Activated naive CD4-positive, alpha-beta T cell (primary cell): ENCODE data around the gene EDN3.

Source experiments
- DNase-seq, 4 experiments: peaks; one replicate each; lab custom pipeline; 2025; lab: John Stamatoyannopoulos, UW

EDN3 gene

DNA sequence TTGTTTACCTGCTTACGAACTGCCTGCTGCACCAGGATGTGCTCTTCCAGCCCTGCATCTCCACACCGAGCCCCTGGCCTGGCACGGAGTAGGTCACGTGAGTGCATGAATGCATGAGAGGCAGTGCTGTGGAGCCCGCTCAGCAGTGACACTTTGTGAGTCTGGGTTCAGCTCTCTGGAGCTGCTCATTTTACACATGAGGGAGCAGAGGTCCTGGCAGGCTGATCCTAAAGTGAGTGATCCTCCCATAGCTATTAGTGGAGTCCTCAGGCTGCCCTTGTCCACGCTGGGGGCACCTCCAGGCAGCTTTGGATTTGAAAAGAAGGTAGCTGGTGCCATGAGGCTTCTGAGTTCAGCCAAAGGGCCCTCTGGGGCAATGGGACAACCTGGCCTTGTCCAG lies 64.2 kb downstream of the EDN3 start:
- no peak for DNase-seq

GRCh38 chr20:59365611-59366285 lies 65.3 kb downstream of the EDN3 start:
- no peak for DNase-seq

- DNase-seq = no peak
Measured at GRCh38 chr20:59371431-59371830, 71.0 kb downstream of the EDN3 start.

- DNase-seq = no peak
Measured at GRCh38 chr20:59374261-59374660, 73.8 kb downstream of the EDN3 start.

DNA sequence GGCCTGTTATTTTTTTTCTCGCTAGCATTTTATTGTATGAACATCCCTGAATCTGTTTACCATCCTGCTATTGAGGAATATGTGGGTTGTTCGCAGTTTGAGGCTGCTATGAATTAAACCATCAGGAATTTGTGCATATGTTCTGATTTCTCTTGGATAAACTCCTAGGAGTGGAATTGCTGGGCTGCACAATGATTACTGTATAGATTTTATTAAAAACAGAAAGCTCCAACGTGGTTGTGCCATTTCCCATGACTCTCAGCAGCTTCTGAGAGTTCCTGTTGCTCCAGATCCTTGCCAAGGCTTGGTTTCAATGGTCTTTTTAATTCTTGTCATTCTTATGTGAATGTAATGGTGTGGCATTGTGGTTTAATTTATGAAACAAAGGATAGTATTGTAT lies 75.1 kb downstream of the EDN3 start:
- DNase-seq = no peak
